ENCODE data around the gene DCAF12.
"Not testable (repeated sequence)": the region's sequence is repeated elsewhere in the genome, so short reads cannot be mapped to it uniquely, and the experiment has no call there.

The DCAF12 gene

DNA sequence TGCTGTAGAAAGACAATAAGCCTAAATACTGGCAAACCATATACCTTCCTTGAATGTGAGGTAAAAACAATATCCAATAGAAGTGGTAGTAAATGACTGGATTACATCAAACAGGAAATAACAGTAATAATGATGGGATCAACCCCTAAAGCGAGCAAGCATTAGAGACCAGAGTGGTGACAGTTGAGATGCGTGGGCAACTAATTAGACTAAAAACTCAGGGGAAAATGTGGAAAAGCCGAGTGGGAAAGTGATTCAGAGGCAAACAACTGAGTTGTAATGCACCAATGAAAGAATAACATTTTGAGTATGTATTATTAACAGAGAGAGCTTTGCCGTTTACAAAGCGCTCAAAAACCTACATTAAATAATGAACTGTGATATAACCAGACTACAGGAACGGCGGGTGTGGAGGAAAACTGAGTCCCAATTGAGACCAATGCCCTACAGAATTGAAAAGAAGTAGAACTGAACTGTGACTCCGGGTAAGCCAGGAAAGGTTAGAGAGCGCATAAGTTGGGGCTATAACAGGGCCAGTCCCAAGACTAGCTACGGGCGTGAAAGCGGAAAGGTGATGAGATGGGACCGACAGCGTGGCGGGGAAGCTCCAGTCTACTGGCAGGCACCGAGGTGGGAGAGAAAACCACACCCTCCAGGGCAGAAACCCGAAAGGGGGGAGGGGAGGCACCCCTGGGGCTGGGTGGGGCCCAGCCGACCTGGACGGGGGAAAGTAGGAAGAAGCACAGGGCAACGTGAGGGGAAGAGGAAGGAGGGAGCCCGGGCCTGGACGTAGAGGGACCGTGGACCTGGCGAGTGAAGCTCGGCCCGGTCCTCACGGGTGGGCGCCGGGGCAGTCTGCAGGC, 78.4 kb downstream of the DCAF12 start:
- peak; percentile 38 for ATAC-seq
- TF ChIP-seq TOX (CRISPR knock-in tag; IDR thresholded peaks at IDR 0.05; ENCODE audit: borderline replicate concordance) = no peak
- no peak for TF ChIP-seq ZFP3 (CRISPR knock-in tag; IDR thresholded peaks at IDR 0.05)
- no peak for TF ChIP-seq ZC3H10 (CRISPR knock-in tag; IDR thresholded peaks at IDR 0.05)

DNA sequence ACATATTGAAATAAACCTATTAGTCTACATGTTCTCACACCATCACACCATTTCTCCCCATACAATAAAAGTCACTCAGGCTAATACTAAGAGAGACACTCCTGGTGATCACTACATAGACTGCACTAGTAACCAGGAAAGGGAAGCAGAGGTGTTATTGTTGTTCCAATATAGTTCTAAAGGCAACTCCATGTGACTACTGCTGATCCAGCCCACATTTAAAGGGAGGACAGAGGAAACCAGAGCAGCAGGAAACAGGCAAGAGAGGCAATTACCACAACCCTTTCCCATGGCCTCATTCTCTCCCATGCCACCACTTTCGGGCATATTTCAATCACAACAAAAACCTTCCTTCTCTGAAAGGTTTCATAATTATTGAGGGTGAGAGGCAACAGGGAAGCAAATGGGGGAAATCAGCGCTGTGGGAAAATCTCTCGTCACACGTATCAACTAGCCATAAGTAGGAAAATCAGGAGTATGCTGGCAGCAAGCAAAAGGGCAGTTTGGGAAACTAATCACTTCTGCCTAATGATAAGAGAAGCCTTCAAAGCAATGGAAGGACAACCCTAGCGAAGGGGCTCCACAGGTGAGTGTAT, 79.6 kb downstream of the DCAF12 start:
- ATAC-seq = no peak
- TF ChIP-seq ARNTL (CRISPR knock-in tag; IDR thresholded peaks at IDR 0.05; ENCODE audit: borderline replicate concordance, low read depth) (no peak), OSR1 (CRISPR knock-in tag; IDR thresholded peaks at IDR 0.05) (no peak), ISL1 (CRISPR knock-in tag; IDR thresholded peaks at IDR 0.05) (no peak), ZFP30 (CRISPR knock-in tag; IDR thresholded peaks at IDR 0.05) (no peak), SNAI2 (CRISPR knock-in tag; IDR thresholded peaks at IDR 0.05) (no peak), TCF4 (CRISPR knock-in tag; IDR thresholded peaks at IDR 0.05; ENCODE audit: borderline replicate concordance) (no peak)
- TF ChIP-seq, protein P1, sequence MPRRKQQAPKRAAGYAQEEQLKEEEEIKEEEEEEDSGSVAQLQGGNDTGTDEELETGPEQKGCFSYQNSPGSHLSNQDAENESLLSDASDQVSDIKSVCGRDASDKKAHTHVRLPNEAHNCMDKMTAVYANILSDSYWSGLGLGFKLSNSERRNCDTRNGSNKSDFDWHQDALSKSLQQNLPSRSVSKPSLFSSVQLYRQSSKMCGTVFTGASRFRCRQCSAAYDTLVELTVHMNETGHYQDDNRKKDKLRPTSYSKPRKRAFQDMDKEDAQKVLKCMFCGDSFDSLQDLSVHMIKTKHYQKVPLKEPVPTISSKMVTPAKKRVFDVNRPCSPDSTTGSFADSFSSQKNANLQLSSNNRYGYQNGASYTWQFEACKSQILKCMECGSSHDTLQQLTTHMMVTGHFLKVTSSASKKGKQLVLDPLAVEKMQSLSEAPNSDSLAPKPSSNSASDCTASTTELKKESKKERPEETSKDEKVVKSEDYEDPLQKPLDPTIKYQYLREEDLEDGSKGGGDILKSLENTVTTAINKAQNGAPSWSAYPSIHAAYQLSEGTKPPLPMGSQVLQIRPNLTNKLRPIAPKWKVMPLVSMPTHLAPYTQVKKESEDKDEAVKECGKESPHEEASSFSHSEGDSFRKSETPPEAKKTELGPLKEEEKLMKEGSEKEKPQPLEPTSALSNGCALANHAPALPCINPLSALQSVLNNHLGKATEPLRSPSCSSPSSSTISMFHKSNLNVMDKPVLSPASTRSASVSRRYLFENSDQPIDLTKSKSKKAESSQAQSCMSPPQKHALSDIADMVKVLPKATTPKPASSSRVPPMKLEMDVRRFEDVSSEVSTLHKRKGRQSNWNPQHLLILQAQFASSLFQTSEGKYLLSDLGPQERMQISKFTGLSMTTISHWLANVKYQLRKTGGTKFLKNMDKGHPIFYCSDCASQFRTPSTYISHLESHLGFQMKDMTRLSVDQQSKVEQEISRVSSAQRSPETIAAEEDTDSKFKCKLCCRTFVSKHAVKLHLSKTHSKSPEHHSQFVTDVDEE (CRISPR knock-in tag; IDR thresholded peaks at IDR 0.05) = no peak

DNA sequence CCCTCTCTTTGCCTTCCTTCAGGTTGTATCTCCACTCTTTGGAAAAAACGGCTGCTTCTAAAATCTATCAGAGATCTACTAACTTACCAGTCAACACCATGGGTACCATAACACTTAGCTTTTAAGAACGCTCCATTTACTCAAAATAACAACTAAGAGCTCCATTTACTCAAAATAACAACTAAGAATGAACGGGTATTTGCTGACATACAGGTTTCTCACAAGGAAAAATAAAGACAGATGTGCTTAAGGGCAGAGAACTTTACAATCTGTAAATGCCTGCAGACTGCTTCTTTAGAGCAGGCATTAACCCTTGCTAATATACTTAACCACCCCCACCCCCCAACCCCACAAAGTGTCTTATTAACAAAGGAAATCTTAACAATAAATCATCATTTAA, 80.6 kb downstream of the DCAF12 start:
- no peak for ATAC-seq
- no peak for TF ChIP-seq TCF4 (CRISPR knock-in tag; IDR thresholded peaks at IDR 0.05; ENCODE audit: borderline replicate concordance)
- TF ChIP-seq BACH2 (CRISPR knock-in tag; IDR thresholded peaks at IDR 0.05; ENCODE audit: borderline replicate concordance) = no peak
- TF ChIP-seq ESRRG (CRISPR knock-in tag; IDR thresholded peaks at IDR 0.05) = no peak
- no peak for TF ChIP-seq ARNTL (CRISPR knock-in tag; IDR thresholded peaks at IDR 0.05; ENCODE audit: borderline replicate concordance, low read depth)

DNA sequence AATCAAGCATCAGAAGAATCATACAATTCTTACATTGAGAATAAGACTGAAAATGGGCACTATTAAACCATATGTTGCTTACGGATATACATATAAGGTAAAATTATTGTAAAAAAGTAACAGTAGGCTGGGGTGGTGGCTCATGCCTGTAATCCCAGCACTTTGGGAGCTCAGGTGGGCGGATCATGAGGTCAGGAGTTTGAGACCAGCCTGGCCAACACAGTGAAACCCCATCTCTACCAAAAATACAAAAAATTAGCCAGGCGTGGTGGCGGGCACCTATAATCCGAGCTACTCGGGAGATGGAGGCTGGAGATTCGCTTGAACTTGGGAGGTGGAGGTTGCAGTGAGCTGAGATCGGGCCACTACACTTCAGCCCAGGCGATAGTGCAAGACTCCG, 84.4 kb downstream of the DCAF12 start:
- ATAC-seq = not testable (repeated sequence)

DNA sequence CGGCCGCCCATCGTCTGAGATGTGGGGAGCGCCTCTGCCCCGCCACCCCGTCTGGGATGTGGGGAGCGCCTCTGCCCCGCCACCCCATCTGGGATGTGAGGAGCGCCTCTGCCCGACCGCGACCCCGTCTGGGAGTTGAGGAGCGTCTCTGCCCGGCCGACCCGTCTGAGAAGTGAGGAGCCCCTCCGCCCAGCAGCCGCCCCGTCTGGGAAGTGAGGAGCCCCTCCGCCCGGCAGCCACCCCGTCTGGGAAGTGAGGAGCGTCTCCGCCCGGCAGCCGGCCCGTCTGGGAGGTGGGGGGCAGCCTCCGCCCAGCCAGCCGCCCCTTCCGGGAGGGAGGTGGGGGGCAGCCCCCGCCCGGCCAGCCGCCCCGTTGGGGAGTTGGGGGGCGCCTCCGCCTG, 87.6 kb downstream of the DCAF12 start:
- not testable (repeated sequence) for ATAC-seq

DNA sequence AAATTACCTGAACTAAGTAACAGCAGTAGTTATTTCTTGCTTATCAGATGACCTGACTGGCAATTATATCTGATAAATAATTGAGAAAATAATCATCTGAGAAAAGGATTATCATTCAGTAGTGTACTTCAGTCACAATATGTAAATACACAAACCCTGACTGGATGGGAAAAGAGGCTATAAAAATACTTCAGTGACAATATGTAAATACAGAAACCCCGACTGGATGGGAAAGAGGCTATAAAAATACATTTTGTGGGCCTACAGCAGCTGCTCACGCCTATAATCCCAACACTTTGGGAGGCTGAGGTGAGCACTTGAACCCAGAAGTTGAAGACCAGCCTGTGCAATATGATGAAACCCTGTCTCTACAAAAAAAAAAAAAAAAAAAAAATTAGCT, 88.9 kb downstream of the DCAF12 start:
- TF ChIP-seq GLIS3 (CRISPR knock-in tag; IDR thresholded peaks at IDR 0.05) (no peak), ARNTL (CRISPR knock-in tag; IDR thresholded peaks at IDR 0.05; ENCODE audit: borderline replicate concordance, low read depth) (no peak), CSDC2 (CRISPR knock-in tag; IDR thresholded peaks at IDR 0.05) (no peak), ZC3H10 (CRISPR knock-in tag; IDR thresholded peaks at IDR 0.05) (no peak), ZFP3 (CRISPR knock-in tag; IDR thresholded peaks at IDR 0.05) (no peak), BACH2 (CRISPR knock-in tag; IDR thresholded peaks at IDR 0.05; ENCODE audit: borderline replicate concordance) (no peak), RARB (CRISPR knock-in tag; IDR thresholded peaks at IDR 0.05) (no peak), ZFP30 (CRISPR knock-in tag; IDR thresholded peaks at IDR 0.05) (no peak), ZNF8 (CRISPR knock-in tag; IDR thresholded peaks at IDR 0.05) (no peak), ZNF70 (CRISPR knock-in tag; IDR thresholded peaks at IDR 0.05) (no peak), PPARA (CRISPR knock-in tag; IDR thresholded peaks at IDR 0.05; ENCODE audit: borderline replicate concordance) (no peak), TCF4 (CRISPR knock-in tag; IDR thresholded peaks at IDR 0.05; ENCODE audit: borderline replicate concordance) (no peak)
- TF ChIP-seq, protein P1 (CRISPR knock-in tag; IDR thresholded peaks at IDR 0.05) = no peak
- TF ChIP-seq, protein P2, sequence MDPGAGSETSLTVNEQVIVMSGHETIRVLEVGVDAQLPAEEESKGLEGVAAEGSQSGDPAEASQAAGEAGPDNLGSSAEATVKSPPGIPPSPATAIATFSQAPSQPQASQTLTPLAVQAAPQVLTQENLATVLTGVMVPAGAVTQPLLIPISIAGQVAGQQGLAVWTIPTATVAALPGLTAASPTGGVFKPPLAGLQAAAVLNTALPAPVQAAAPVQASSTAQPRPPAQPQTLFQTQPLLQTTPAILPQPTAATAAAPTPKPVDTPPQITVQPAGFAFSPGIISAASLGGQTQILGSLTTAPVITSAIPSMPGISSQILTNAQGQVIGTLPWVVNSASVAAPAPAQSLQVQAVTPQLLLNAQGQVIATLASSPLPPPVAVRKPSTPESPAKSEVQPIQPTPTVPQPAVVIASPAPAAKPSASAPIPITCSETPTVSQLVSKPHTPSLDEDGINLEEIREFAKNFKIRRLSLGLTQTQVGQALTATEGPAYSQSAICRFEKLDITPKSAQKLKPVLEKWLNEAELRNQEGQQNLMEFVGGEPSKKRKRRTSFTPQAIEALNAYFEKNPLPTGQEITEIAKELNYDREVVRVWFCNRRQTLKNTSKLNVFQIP (CRISPR knock-in tag; IDR thresholded peaks at IDR 0.05; ENCODE audit: borderline replicate concordance, low read depth) = no peak
- TF ChIP-seq, protein P3, sequence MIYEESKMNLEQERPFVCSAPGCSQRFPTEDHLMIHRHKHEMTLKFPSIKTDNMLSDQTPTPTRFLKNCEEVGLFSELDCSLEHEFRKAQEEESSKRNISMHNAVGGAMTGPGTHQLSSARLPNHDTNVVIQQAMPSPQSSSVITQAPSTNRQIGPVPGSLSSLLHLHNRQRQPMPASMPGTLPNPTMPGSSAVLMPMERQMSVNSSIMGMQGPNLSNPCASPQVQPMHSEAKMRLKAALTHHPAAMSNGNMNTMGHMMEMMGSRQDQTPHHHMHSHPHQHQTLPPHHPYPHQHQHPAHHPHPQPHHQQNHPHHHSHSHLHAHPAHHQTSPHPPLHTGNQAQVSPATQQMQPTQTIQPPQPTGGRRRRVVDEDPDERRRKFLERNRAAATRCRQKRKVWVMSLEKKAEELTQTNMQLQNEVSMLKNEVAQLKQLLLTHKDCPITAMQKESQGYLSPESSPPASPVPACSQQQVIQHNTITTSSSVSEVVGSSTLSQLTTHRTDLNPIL (CRISPR knock-in tag; IDR thresholded peaks at IDR 0.05; ENCODE audit: low read depth) = no peak
- no peak for ATAC-seq

Measured in SK-N-SH treated with all-trans-retinoic acid at 6 μM for 48 hours (cell line).